SK-N-MC (cell line): ENCODE results near the gene APCDD1.

ENCODE experiments used
- EZH2 ChIP-seq: fragments of 200-600 bp; sonication (generic); IDR thresholded peaks from one replicate; pipeline ENCODE4 v1.6.1; 2017; ENCODE audit warnings: antibody characterized with exemption
- FOXP2 ChIP-seq: optimal IDR thresholded peaks from 2 replicates; pipeline ENCODE3; 2011; ENCODE audit warnings: mild to moderate bottlenecking, moderate library complexity; ENCODE audit not compliant: insufficient read depth; ENCODE audit errors: extremely low read length, control extremely low read depth
- POLR2AphosphoS5 ChIP-seq: IDR thresholded peaks from 2 replicates; pipeline ENCODE4 v1.6.1; 2012; ENCODE audit warnings: mild to moderate bottlenecking, low read depth, low read length, borderline replicate concordance

DNA sequence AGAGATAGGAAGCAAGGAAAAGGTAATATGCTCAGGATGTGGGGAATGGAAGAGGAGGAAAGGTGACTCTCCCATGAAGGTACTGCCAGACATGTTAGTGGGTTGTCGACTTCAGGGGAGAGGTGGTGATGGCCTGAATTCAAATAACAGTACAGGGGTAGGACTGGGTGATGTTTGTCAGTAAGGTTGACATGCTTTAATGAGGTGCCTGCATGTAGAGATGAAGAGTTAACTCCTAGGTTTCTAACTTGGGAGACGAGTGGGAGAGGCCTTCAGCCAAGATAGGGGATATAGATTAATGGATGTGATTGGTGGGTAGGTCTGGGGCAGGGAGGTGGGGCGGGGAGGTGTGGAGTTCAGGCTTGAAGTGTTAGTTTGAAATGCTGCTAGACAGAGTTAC is 74.0 kb downstream of the APCDD1 start:
- TF ChIP-seq EZH2 (no peak), FOXP2 (no peak), POLR2AphosphoS5 (no peak)
